ENCODE measurements around the gene CAMKV. TPM values are rescaled to one million over a fixed set of nuclear protein-coding genes. Genes with fewer than 3 reads are reported as not detected.

Gene CAMKV
- total and polyA plus RNA-seq, 10 of the 15 experiments (the other 5 are each of a cell fraction or from before 2014, with no cell fraction given) = 0.06 to 0.20 TPM; not detected in 8

GRCh38 chr3:49840388-49840787, 29.3 kb downstream of the CAMKV start:
- H3K27ac ChIP-seq (ENCODE audit: control insufficient read depth, insufficient read depth) = no peak overlapping the region
- no peaks in the 10 kb centered on the region for H3K79me2 ChIP-seq (ENCODE audit: control insufficient read depth, insufficient read depth, low read length)
- in situ Hi-C loops (cut with MboI) (no loop called here), intact Hi-C loops (cut with micrococcal nuclease; ENCODE audit: unreplicated experiment) (no loop called here)
- FAIRE-seq (no peak), DNase-seq (ENCODE audit: low read depth, low spot score) (no peak), ATAC-seq (no peak)
- CTCF ChIA-PET = interaction anchor here (1.8 to 14.1 kb wide), 7 partner anchors 27 to 301 kb away, joined by 9 to 327 read pairs (median 19); partner anchors contain the start of genes CDHR4, INKA1, MST1R and UBA7
- WGBS (ENCODE audit: insufficient coverage, insufficient replicate concordance, low lambda C conversion rate, missing lambda C conversion rate) = 75% methylated on average over 2 of the region's 2 CpGs
- RAD21 ChIA-PET (ENCODE audit: unreplicated experiment) = interaction anchor here (1.2 to 7.0 kb wide), 5 partner anchors 37 to 96 kb away, joined by 3 to 182 read pairs (median 4); partner anchors contain the start of genes CDHR4 and INKA1
- no peaks in the 10 kb centered on the region for H3K27me3 ChIP-seq (replicated peaks in 1 of 2; ENCODE audit: control insufficient read depth in 2 of 2, insufficient read depth in 2 of 2, low read length in 1 of 2)
- peaks cover 16 to 22% of the 10 kb centered on the region in 2 experiments for H3K36me3 ChIP-seq (ENCODE audit: control insufficient read depth in 2 of 2, insufficient read depth in 2 of 2, low read length in 1 of 2)
- no peak overlapping the region for H3K4me3 ChIP-seq
- H2AFZ ChIP-seq (ENCODE audit: control insufficient read depth, low read depth, low read length) = no peak overlapping the region
- BruUV-seq (replicated peaks) = no TSS peak
- H3K9me3 ChIP-seq (replicated peaks; ENCODE audit: control insufficient read depth, insufficient read depth, low read length) = no peaks in the 10 kb centered on the region
- H4K20me1 ChIP-seq (ENCODE audit: control insufficient read depth, insufficient read depth) = no peaks in the 10 kb centered on the region
- TF ChIP-seq JUND (IDR thresholded peaks at IDR 0.05; ENCODE audit: low read depth, low read length) (no peak), SMAD5 (IDR thresholded peaks at IDR 0.05; ENCODE audit: low read depth) (no peak), PML (IDR thresholded peaks at IDR 0.05; ENCODE audit: low read length) (no peak), CTCF (IDR thresholded peaks at IDR 0.05 in 2 of 3, conservative IDR thresholded peaks at IDR 0.05 in 1 of 3; ENCODE audit: control insufficient read depth in 2 of 3, extremely low read depth in 1 of 3, insufficient read depth in 1 of 3, low read depth in 3 of 3, low read length in 3 of 3) (no peak), HDAC2 (IDR thresholded peaks at IDR 0.05) (no peak), FOXK2 (IDR thresholded peaks at IDR 0.05) (no peak), LARP7 (IDR thresholded peaks at IDR 0.05) (no peak), IRF5 (IDR thresholded peaks at IDR 0.05; ENCODE audit: borderline replicate concordance) (no peak), CEBPZ (IDR thresholded peaks at IDR 0.05; ENCODE audit: low read depth, low read length) (no peak), ZNF274 (IDR thresholded peaks at IDR 0.05; ENCODE audit: insufficient read depth, insufficient read length) (no peak), RELB (IDR thresholded peaks at IDR 0.05; ENCODE audit: low read depth) (no peak), MEF2A (IDR thresholded peaks at IDR 0.05; ENCODE audit: insufficient read depth, low read depth, low read length) (no peak)
- H3K4me2 ChIP-seq (ENCODE audit: control insufficient read depth, insufficient read depth) = no peak overlapping the region
- POLR2A ChIA-PET = interaction anchor here (0.6 to 2.4 kb wide), 2 partner anchors 37 to 131 kb away, joined by 6 to 21 read pairs; partner anchors contain the start of gene INKA1
- no peaks in the 10 kb centered on the region for H3K4me1 ChIP-seq (ENCODE audit: control insufficient read depth, insufficient read depth, low read length)
- no peak overlapping the region for H3K9ac ChIP-seq (ENCODE audit: control insufficient read depth, insufficient read depth, low read length)
- SMC1A ChIA-PET (ENCODE audit: uncharacterized antibody, unreplicated experiment) = interaction anchor here (0.7 to 7.5 kb wide), 4 partner anchors 27 to 245 kb away, joined by 3 to 146 read pairs (median 13); partner anchors contain the start of genes CDHR4, INKA1 and UBA7

Measured in GM12878 (cell line).